Right hindlimb (tissue), 1 donor: ENCODE results near the gene PPM1F.
"Not testable (repeated sequence)": the region's sequence is repeated elsewhere in the genome, so short reads cannot be mapped to it uniquely, and the experiment has no call there.

Source experiments
- DNase-seq: peaks from one replicate; pipeline ENCODE4 v3.0.0-alpha.2; 2018

The PPM1F gene

GRCh38 chr22:21881841-21882753 lies 70.6 kb downstream of the PPM1F start:
- no peak for DNase-seq

GRCh38 chr22:21876486-21877176 lies 76.0 kb downstream of the PPM1F start:
- no peak for DNase-seq

- not testable (repeated sequence) for DNase-seq
Measured at GRCh38 chr22:21874953-21875352, 77.7 kb downstream of the PPM1F start.

- no peak for DNase-seq
Measured at GRCh38 chr22:21873619-21874018, 79.0 kb downstream of the PPM1F start.

- DNase-seq: not testable (repeated sequence)
Measured at GRCh38 chr22:21872741-21873140, 79.9 kb downstream of the PPM1F start.
